ENCODE data around the gene KCTD17. TPM values are rescaled to one million over a fixed set of nuclear protein-coding genes. Genes with fewer than 3 reads are reported as not detected.

The KCTD17 gene
- total and polyA plus RNA-seq, 2 of the 13 experiments (the other 11 are each of a cell fraction or from before 2014, with no cell fraction given): 5.3 to 11.7 TPM

DNA sequence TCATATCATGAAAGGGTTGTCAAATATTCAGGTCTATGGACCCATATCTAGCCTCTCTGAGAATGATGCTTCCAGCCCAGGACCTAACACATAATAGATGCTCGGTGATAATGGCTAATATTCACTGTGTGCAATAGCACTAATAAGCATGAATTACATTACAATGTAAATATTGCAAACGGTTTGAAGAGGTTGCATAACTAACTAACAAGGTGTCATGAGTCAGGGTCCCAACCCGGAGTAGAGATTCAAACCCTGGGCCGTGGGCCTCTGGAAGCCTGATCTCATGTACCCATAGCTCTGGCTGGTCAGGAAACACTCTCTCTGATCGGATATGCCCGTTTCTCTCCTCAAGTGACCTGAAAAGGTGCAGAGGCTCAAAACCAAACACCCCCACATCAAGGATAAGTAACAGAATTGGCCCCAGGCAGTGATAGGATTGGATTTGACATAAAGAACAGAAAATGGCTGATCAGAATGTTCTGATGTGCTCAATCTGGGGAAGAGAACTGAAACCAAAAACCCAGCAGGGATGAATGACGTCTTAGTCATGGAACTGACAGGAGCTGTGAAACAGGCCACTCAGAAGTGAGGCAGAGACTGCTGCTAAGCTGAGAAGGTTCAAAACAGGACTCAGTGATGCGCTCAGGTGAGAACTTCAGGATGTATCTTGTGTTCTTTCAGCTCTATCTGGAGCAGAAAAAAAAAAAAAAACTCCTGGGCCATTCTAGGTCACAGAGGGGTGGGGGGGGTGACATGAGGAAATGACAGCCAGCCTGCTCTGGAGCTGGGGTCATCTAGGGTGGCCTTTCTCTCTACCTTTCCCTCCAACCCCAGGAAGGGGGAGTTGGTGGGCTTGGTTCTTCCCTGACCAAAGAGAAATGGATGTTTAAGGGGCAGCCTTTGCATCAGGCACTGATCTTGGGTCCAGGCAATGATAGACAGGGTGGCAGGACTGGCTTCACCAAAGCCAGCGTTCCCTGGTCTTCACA lies 6.6 kb upstream of the KCTD17 start (continued):
- TF ChIP-seq, protein P1, sequence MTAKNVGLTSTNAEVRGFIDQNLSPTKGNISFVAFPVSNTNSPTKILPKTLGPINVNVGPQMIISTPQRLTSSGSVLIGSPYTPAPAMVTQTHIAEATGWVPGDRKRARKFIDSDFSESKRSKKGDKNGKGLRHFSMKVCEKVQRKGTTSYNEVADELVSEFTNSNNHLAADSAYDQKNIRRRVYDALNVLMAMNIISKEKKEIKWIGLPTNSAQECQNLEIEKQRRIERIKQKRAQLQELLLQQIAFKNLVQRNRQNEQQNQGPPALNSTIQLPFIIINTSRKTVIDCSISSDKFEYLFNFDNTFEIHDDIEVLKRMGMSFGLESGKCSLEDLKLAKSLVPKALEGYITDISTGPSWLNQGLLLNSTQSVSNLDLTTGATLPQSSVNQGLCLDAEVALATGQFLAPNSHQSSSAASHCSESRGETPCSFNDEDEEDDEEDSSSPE (CRISPR knock-in tag; IDR thresholded peaks at IDR 0.05): no peak
- TF ChIP-seq ZNF558 (CRISPR knock-in tag; IDR thresholded peaks at IDR 0.05; ENCODE audit: borderline replicate concordance) (no peak), SOX13 (IDR thresholded peaks at IDR 0.05) (no peak), SOX13 (CRISPR knock-in tag; conservative IDR thresholded peaks at IDR 0.05 in 1 of 2, IDR thresholded peaks at IDR 0.05 in 1 of 2) (peak in 1 of 2 experiments; percentile 38; a peak in 1 of 4 replicates), ZEB1 (IDR thresholded peaks at IDR 0.05; ENCODE audit: insufficient replicate concordance, low read depth) (no peak), ZNF280B (CRISPR knock-in tag; IDR thresholded peaks at IDR 0.05; ENCODE audit: borderline replicate concordance) (no peak), MLX (CRISPR knock-in tag; IDR thresholded peaks at IDR 0.05) (no peak), TBX2 (CRISPR knock-in tag; IDR thresholded peaks at IDR 0.05; ENCODE audit: borderline replicate concordance) (no peak; the same call in 1 of the 2 replicates), DMTF1 (CRISPR knock-in tag; IDR thresholded peaks at IDR 0.05) (no peak), EZH2 (conservative IDR thresholded peaks at IDR 0.05; ENCODE audit: low read depth, low read length) (no peak), NONO (IDR thresholded peaks at IDR 0.05) (no peak), NONO (CRISPR knock-in tag; conservative IDR thresholded peaks at IDR 0.05) (no peak), PCBP1 (IDR thresholded peaks at IDR 0.05; ENCODE audit: borderline replicate concordance, low read depth, low read length) (no peak), ATF7 (IDR thresholded peaks at IDR 0.05) (no peak), ATF7 (CRISPR knock-in tag; IDR thresholded peaks at IDR 0.05) (no peak), PAX8 (CRISPR knock-in tag; IDR thresholded peaks at IDR 0.05; ENCODE audit: borderline replicate concordance) (no peak), SRSF1 (optimal IDR thresholded peaks at IDR 0.05; ENCODE audit: low read depth, low read length) (no peak), TSC22D2 (CRISPR knock-in tag; IDR thresholded peaks at IDR 0.05; ENCODE audit: borderline replicate concordance) (no peak), ZFP62 (CRISPR knock-in tag; IDR thresholded peaks at IDR 0.05) (no peak)
- TF ChIP-seq, protein P2, sequence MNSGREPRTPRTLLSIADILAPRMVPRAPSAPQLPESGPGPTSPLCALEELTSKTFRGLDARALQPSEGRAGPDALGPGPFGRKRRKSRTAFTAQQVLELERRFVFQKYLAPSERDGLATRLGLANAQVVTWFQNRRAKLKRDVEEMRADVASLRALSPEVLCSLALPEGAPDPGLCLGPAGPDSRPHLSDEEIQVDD (CRISPR knock-in tag; IDR thresholded peaks at IDR 0.05; ENCODE audit: borderline replicate concordance): no peak
- TF ChIP-seq, protein P3, sequence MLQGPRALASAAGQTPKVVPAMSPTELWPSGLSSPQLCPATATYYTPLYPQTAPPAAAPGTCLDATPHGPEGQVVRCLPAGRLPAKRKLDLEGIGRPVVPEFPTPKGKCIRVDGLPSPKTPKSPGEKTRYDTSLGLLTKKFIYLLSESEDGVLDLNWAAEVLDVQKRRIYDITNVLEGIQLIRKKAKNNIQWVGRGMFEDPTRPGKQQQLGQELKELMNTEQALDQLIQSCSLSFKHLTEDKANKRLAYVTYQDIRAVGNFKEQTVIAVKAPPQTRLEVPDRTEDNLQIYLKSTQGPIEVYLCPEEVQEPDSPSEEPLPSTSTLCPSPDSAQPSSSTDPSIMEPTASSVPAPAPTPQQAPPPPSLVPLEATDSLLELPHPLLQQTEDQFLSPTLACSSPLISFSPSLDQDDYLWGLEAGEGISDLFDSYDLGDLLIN (CRISPR knock-in tag; IDR thresholded peaks at IDR 0.05; ENCODE audit: borderline replicate concordance): no peak
